NB4 (cell line): ENCODE data around the gene FA2H.

Experiments
- MAX ChIP-seq: IDR thresholded peaks from 2 replicates; pipeline ENCODE4 v1.6.1; 2011; ENCODE audit warnings: low read depth, low read length
- TF ChIP-seq, protein P1 (sequence below): IDR thresholded peaks from one replicate; pipeline ENCODE4 v1.5.1; 2012; ENCODE audit warnings: low read depth, low read length

DNA sequence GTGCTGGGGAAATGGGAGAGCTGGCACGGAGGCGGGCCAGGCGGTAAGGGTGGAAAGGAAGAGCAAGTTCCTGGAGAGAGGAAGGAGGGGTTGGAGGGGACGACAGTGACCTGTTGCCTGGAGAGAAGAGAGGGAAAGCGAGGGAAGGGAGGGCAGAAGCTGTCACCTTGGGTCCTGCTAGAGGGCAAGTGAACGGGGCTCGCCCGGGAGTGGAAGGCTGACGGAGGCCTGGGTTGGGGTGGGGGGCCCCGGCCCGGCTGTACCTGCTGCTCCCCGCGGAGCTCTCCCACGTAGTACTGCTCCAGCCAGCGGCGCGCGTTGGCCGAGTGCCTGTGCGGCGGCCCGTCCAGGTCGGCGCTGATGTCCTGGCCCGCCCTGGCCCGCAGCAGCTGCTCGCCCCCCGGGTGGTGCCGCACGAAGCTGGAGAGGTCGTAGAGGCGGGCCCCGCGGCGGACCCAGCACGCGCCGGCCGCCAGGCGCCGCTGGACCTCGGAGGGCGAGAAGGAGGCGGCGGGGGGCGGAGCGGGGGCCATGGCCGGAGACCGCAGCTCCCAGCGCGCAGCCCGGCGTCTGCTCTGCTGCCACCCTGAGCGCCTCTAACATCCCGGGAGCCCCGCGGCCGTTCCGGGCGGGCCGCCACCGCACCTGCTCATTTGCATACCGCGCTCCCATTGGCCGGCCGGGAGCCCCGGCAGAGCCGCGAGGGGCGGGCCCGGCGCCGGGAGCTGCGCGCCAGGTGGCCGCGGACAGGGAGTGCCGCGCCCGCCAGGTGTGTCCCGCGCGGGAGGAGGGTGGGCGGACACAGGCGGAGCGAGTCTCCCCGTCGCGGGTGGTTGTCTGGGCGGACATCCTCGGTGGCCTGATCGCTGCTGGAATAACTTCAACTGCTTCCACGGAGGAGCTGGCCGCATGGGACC, at the start of gene FA2H:
- TF ChIP-seq, protein P1, sequence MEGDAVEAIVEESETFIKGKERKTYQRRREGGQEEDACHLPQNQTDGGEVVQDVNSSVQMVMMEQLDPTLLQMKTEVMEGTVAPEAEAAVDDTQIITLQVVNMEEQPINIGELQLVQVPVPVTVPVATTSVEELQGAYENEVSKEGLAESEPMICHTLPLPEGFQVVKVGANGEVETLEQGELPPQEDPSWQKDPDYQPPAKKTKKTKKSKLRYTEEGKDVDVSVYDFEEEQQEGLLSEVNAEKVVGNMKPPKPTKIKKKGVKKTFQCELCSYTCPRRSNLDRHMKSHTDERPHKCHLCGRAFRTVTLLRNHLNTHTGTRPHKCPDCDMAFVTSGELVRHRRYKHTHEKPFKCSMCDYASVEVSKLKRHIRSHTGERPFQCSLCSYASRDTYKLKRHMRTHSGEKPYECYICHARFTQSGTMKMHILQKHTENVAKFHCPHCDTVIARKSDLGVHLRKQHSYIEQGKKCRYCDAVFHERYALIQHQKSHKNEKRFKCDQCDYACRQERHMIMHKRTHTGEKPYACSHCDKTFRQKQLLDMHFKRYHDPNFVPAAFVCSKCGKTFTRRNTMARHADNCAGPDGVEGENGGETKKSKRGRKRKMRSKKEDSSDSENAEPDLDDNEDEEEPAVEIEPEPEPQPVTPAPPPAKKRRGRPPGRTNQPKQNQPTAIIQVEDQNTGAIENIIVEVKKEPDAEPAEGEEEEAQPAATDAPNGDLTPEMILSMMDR, result no peak
- no peak for TF ChIP-seq MAX
